Measurements from ENCODE around the gene ABCD1.
A peak's percentile ranks its signal among the peaks of the same experiment; 100 is the strongest.

GRCh38 chrX:153782313-153782712, 57.7 kb downstream of the ABCD1 start:
- TF ChIP-seq, protein P1, sequence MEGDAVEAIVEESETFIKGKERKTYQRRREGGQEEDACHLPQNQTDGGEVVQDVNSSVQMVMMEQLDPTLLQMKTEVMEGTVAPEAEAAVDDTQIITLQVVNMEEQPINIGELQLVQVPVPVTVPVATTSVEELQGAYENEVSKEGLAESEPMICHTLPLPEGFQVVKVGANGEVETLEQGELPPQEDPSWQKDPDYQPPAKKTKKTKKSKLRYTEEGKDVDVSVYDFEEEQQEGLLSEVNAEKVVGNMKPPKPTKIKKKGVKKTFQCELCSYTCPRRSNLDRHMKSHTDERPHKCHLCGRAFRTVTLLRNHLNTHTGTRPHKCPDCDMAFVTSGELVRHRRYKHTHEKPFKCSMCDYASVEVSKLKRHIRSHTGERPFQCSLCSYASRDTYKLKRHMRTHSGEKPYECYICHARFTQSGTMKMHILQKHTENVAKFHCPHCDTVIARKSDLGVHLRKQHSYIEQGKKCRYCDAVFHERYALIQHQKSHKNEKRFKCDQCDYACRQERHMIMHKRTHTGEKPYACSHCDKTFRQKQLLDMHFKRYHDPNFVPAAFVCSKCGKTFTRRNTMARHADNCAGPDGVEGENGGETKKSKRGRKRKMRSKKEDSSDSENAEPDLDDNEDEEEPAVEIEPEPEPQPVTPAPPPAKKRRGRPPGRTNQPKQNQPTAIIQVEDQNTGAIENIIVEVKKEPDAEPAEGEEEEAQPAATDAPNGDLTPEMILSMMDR (IDR thresholded peaks at IDR 0.05 in 4 of 5, conservative IDR thresholded peaks at IDR 0.05 in 1 of 5) = peak in 3 of 5 experiments; percentile 13 to 44 (median 26)
- TF ChIP-seq POLR2A (IDR thresholded peaks at IDR 0.05) = no peak
